NCI-H524 (cell line): ENCODE measurements around the gene RBM39.

Experiments used
- DNase-seq, 2 experiments: peaks; one replicate each; lab custom pipeline; 2025; lab: John Stamatoyannopoulos, UW

Gene RBM39

DNA sequence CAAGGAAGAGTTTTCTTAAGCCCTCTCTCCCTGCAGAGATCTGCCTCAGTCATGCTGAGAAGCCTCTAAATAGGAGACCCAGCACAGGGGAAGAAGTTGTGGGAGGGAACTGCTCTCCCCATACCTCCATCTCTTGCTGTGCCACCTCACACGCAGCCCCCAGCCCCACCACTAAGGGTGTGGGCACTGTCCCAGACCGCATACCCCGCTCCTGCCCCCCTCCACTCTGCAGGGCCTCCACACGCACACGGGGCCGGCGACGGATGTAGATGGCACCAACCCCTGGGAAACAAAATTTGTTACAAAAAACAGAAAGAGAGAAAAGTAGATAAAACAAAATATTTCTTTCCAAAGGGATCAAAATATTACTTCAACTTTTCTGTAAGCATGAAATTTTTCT is 67.1 kb downstream of the RBM39 start:
- no peak for DNase-seq

DNA sequence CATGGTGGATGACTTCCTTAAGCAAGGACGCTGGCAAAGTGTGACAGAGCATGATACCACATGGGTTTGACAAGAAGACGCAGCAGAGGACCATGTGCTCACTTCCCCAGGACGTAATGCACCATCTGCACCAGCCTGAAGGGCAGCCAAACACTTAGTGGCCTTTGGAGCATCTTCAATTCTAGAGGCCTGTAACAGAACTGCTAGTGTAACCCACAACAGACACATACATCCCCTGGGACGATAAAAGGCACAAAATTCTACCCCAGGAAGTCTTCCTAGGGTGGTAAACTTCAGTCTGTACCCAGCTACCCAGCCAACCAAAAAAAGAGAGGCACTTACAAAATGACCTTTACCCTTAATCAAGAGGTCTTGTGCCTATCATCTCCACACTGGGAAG is 68.2 kb downstream of the RBM39 start:
- DNase-seq = no peak

GRCh38 chr20:35669681-35670080 is 72.4 kb downstream of the RBM39 start:
- DNase-seq = no peak

DNA sequence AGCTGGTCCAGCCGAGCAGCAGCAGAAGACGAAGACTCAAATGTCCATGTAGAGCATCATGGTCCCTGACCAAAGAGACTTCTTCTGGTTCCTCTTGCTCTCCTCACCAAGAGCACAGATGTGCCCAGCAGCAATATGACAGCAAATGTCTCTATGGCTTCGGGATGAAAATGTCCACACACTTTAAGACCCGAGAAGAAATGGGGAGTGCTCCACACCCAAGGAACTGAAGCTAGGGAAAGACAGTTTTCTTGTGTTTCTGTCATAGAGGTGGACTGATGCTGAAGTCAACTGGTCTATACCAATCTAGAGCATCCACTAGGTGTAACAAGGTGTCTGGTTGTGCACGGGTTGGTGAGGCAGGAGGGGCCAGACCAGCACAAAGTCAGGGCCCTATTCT is 72.8 kb downstream of the RBM39 start:
- DNase-seq = no peak

DNA sequence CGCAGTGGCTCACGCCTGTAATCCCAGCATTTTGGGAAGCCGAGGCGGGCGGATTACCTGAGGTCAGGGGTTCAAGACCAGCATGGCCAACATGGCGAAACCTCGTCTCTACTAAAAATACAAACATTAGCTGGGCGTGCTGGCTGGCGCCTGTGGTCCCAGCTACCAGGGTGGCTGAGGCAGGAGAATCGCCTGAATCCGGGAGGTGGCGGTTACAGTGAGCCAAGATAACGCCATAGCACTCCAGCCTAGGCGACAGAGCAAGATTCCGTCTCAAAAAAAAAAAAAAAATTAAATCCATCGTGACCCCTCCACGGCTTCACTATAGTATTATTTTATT is 76.1 kb downstream of the RBM39 start:
- no peak for DNase-seq

DNA sequence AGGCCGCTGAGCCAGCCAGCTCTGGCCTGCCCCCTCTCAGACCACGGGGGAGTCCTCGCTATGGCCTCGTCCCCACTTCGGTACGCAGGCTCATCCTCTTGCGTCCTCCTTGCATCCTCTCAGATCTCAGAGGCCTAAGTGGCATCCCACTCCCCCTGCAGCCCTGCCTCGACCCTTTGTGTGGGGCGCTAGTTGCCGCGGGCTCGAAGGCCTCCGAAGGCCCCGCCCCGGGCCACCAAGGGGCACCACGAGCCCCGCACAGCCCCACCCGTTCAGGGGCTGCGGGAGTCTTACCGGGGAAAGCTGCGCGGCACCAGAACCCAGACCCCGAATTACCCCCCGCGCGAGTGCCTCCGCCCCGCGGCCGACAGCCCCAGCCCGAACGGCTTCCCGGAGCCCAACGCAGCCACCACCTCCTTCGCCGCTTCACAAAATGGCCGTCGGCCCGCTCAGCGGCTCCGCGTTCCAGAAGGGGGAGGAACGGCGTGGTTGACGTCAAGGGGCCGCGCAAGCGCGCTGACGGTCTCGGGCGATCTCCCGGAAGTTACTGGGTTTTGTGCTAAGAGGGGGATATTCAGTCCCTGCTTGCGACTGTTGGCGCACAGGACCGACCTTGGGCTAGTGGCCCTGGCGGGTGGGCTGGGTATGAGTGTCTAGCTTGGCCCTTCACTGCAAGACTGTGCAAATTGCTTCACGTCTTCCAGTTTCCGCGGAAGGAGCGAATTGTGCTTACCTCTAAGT is 77.4 kb downstream of the RBM39 start, which contains the start of the genes CPNE1 and RBM12:
Gene CPNE1 (minus strand): TSS at position 435 of the 741 bp plus-strand sequence. CDS start 31,977 bp downstream, outside the sequence.
Gene RBM12 (minus strand): TSS at position 435 of the 741 bp plus-strand sequence. CDS start 9,578 bp downstream, outside the sequence.
- peak; percentile 95 to 96 for DNase-seq

GRCh38 chr20:35663516-35664465 is 78.3 kb downstream of the RBM39 start:
- peak; percentile 37 to 44 for DNase-seq

- DNase-seq = no peak
Observed at GRCh38 chr20:35662551-35662950, 79.5 kb downstream of the RBM39 start.

DNA sequence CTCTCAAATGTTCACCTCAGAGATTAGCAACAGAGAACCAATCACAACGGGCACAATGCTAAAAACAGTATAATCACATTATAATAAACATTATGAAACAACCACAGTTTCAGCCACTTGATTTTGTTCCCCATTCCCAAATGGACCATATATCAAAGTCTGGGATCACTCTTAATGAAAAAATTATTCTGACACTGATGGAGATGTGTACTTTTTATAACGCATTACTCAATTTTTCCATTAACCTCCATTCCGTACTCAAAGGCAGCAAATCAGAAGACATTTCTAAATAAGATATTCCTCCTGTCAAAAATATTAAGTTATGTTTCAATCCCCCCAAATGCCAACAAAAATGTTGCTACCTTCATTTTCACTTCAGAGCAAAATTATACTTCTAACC is 80.2 kb downstream of the RBM39 start:
- no peak for DNase-seq

GRCh38 chr20:35661053-35661452 is 81.0 kb downstream of the RBM39 start:
- no peak for DNase-seq

DNA sequence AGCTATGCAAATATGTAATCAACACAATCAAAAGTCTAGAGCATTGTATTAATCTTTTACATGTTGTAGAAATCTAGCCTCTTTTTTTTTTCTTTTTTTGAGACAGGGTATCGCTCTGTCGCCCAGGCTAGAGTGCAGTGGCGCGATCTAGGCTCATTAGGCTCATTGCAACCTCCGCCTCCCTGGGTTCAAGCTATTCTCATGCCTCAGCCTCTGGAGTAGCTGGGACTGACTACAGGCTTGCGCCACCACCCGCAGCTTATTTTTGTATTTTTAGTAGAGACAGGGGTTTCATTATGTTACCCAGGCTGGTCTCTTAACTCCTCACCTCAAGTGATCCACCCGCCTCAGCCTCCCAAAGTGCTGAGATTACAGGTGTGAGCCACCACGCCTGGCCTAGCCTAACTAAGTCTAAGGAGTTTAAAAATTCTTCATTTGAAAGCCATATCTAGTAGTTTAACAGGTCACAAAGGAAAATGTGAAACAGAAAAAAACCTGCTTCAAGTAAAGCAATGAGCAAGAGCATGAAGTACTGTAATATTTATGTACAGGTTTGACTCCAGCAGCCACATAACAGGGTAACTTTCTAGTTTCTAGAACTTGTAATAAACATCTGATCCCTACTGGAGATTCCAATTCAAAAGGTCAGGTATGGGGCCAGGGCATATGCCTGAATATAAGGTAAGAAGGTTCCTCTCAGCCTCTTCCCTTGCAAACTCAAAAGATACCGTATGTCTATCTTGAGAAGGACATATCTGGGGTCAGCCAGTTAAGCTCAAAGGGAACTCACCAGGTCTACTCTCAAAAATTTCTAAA is 81.7 kb downstream of the RBM39 start:
- DNase-seq = no peak

- no peak for DNase-seq
Observed at GRCh38 chr20:35657271-35657670, 84.8 kb downstream of the RBM39 start.

- no peak for DNase-seq
Observed at GRCh38 chr20:35654415-35654814, 87.6 kb downstream of the RBM39 start.

DNA sequence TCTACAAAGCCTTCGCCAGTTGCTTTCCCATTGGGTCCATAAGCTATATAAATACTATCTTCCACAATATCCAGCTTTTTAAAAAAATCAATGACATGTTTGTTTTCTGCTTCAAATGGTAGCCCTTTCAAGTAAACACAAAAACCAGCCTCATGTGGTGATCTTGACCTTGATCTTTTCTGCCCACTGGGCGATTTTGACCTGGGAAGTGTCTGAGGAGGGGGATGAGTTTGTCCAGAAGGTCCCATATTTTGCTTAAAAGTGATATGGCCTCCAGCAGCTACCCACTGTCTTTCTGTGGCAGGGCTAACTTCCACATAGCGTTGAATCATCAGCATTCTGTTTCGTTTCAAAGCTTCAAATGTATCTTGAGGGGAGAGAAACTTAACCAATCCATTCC is 88.2 kb downstream of the RBM39 start:
- no peak for DNase-seq
